Measurements from ENCODE around the gene VTI1B. TPM values are rescaled to one million over a fixed set of nuclear protein-coding genes. Genes with fewer than 3 reads are reported as not detected.

VTI1B gene
- total RNA-seq, 6 experiments from 2014 or later, result 44.2 to 70.1 (median 54.6) TPM

GRCh38 chr14:67618617-67619063 lies 55.8 kb downstream of the VTI1B start:
- no peaks in the 10 kb centered on the region for H3K36me3 ChIP-seq
- H3K4me3 ChIP-seq, result no peak overlapping the region
- ATAC-seq, result peak; percentile 6 to 45 (median 35)
- TF ChIP-seq CTCF (IDR thresholded peaks at IDR 0.05) (peak; percentile 58 to 70 (median 66)), POLR2A (IDR thresholded peaks at IDR 0.05) (no peak)
- DNase-seq, result no peak
- peaks cover 0 to 11% (median 3%) of the 10 kb centered on the region in 4 donors for H3K4me1 ChIP-seq
- H3K27ac ChIP-seq, result peak overlapping the region in 2 of 3 donors; percentile 20 to 79
- no peaks in the 10 kb centered on the region for H3K9me3 ChIP-seq
- intact Hi-C loops (cut with DNase I), result no loop called here
- no peaks in the 10 kb centered on the region for H3K27me3 ChIP-seq

GRCh38 chr14:67610491-67610890 lies 63.9 kb downstream of the VTI1B start:
- intact Hi-C loops (cut with DNase I), result no loop called here
- 40% methylated on average over 1 of the region's 1 CpG for WGBS (ENCODE audit: insufficient coverage, low coverage, low lambda C conversion rate, missing lambda C conversion rate)
- Histone ChIP-seq H3K4me1 (no peaks in the 10 kb centered on the region), H3K27me3 (no peaks in the 10 kb centered on the region), H3K4me3 (no peak overlapping the region), H3K27ac (no peak overlapping the region), H3K36me3 (no peaks in the 10 kb centered on the region), H3K9me3 (no peaks in the 10 kb centered on the region)
- ATAC-seq, result no peak
- no peak for TF ChIP-seq CTCF (IDR thresholded peaks at IDR 0.05)
- TF ChIP-seq POLR2A (IDR thresholded peaks at IDR 0.05), result no peak
- DNase-seq, result no peak

GRCh38 chr14:67609642-67610310 lies 64.7 kb downstream of the VTI1B start:
- DNase-seq, result no peak
- intact Hi-C loops (cut with DNase I), result no loop called here

GRCh38 chr14:67607646-67608045 lies 66.8 kb downstream of the VTI1B start:
- H3K4me1 ChIP-seq, result no peaks in the 10 kb centered on the region
- WGBS (ENCODE audit: insufficient coverage, low coverage, low lambda C conversion rate, missing lambda C conversion rate), result 100% methylated on average over 4 of the region's 5 CpGs
- H3K36me3 ChIP-seq, result no peaks in the 10 kb centered on the region
- ATAC-seq (no peak), DNase-seq (no peak)
- H3K9me3 ChIP-seq, result no peaks in the 10 kb centered on the region
- no peak for TF ChIP-seq POLR2A (IDR thresholded peaks at IDR 0.05)
- TF ChIP-seq CTCF (IDR thresholded peaks at IDR 0.05), result no peak
- no peak overlapping the region for H3K4me3 ChIP-seq
- intact Hi-C loops (cut with DNase I), result no loop called here
- no peak overlapping the region for H3K27ac ChIP-seq
- no peaks in the 10 kb centered on the region for H3K27me3 ChIP-seq

More at GRCh38 chr14:67609642-67610310, 64.7 kb downstream of the VTI1B start:
- 68% methylated on average over 3 of the region's 10 CpGs for WGBS (ENCODE audit: insufficient coverage, low coverage, low lambda C conversion rate, missing lambda C conversion rate)
- Histone ChIP-seq H3K4me3 (no peak overlapping the region), H3K27ac (no peak overlapping the region), H3K9me3 (no peaks in the 10 kb centered on the region), H3K4me1 (no peaks in the 10 kb centered on the region), H3K27me3 (no peaks in the 10 kb centered on the region), H3K36me3 (no peaks in the 10 kb centered on the region)
- ATAC-seq, result no peak
- TF ChIP-seq CTCF (IDR thresholded peaks at IDR 0.05) (no peak), POLR2A (IDR thresholded peaks at IDR 0.05) (no peak)
